Activated CD4-positive, alpha-beta T cell treated with anti-CD3 and anti-CD28 coated beads, Interleukin-2, amount 50 U/mL, for 4 hours (primary cell): ENCODE results near the gene LRFN4.

Experiments
- DNase-seq, 2 experiments: peaks; one replicate each; pipeline ENCODE4 v3.0.0-alpha.2; 2020

Gene LRFN4

GRCh38 chr11:66858939-66859685 is 2.2 kb downstream of the LRFN4 start:
- DNase-seq = no peak

- DNase-seq = no peak
Observed at GRCh38 chr11:66859686-66860448, 3.0 kb downstream of the LRFN4 start.

GRCh38 chr11:66860449-66860831 is 3.6 kb downstream of the LRFN4 start:
- no peak for DNase-seq

- no peak for DNase-seq
Observed at GRCh38 chr11:66861038-66861773, 4.3 kb downstream of the LRFN4 start.

- no peak for DNase-seq
Observed at GRCh38 chr11:66861774-66862558, 5.1 kb downstream of the LRFN4 start.

- DNase-seq = no peak
Observed at GRCh38 chr11:66862559-66863037, 5.7 kb downstream of the LRFN4 start.

GRCh38 chr11:66863428-66864125 is 6.7 kb downstream of the LRFN4 start:
- no peak for DNase-seq

- DNase-seq = no peak
Observed at GRCh38 chr11:66864172-66864901, 7.5 kb downstream of the LRFN4 start.

- DNase-seq = no peak
Observed at GRCh38 chr11:66864924-66865697, 8.2 kb downstream of the LRFN4 start.

GRCh38 chr11:66866007-66866406 is 9.1 kb downstream of the LRFN4 start:
- no peak for DNase-seq

- DNase-seq = no peak
Observed at GRCh38 chr11:66866511-66866986, 9.7 kb downstream of the LRFN4 start.

- DNase-seq = no peak
Observed at GRCh38 chr11:66867425-66868040, 10.7 kb downstream of the LRFN4 start.

GRCh38 chr11:66868082-66868725 is 11.3 kb downstream of the LRFN4 start:
- DNase-seq = no peak

- DNase-seq = peak; percentile 79 to 83
Observed at GRCh38 chr11:66868726-66869566, 12.1 kb downstream of the LRFN4 start.

- no peak for DNase-seq
Observed at GRCh38 chr11:66869567-66869870, 12.7 kb downstream of the LRFN4 start.

GRCh38 chr11:66870131-66870530 is 13.3 kb downstream of the LRFN4 start:
- no peak for DNase-seq

GRCh38 chr11:66870616-66871520 is 14.0 kb downstream of the LRFN4 start:
- DNase-seq = no peak
